B cell (primary cell): ENCODE measurements around the gene SMURF1. TPM values are rescaled to one million over a fixed set of nuclear protein-coding genes. Genes with fewer than 3 reads are reported as not detected.

Source experiments
- ATAC-seq: fragments of 200-7000 bp; cut with Tn5 transposase; one replicate; pipeline ENCODE4 v1.10.0; 2021; ENCODE audit warnings: low read depth, mild to moderate bottlenecking, moderate number of reproducible peaks, moderate library complexity
- CTCF ChIA-PET: fragments of 350-600 bp; sonication (Branson Sonifier 250); formaldehyde crosslinking; loops from one replicate; lab custom pipeline; 2021; ENCODE audit warnings: antibody characterized with exemption, inconsistent platforms; lab: Charles Lee
- POLR2A ChIA-PET: fragments of 350-600 bp; sonication (Branson Sonifier 250); formaldehyde crosslinking; loops from one replicate; lab custom pipeline; 2021; ENCODE audit warnings: antibody characterized with exemption; lab: Charles Lee
- DNase-seq: peaks from one replicate; pipeline ENCODE4 v3.0.0; 2013
- H2AFZ ChIP-seq: 2 replicates; pipeline ENCODE4 v1.6.1; 2012; ENCODE audit warnings: mild to moderate bottlenecking, low read depth, low read length; ENCODE audit not compliant: insufficient read depth, poor library complexity, severe bottlenecking
- H3K27ac ChIP-seq, 2 donors: 1 replicate in 1 of 2; 2 replicates in 1 of 2; pipeline ENCODE4 v1.5.1; 2012 to 2013; ENCODE audit warnings: low read length in 2 of 2, mild to moderate bottlenecking in 2 of 2, moderate library complexity in 1 of 2
- H3K27me3 ChIP-seq, 4 experiments: fragments of 200-600 bp in 1 of 4; sonication (generic) in 1 of 4; replicated peaks in 1 of 4; 1 replicate in 2 of 4; 2 replicates in 2 of 4; pipeline versions ENCODE4 v1.6.1 to v1.7.0; 2013 to 2016; ENCODE audit warnings: low read length in 3 of 4, mild to moderate bottlenecking in 2 of 4, mixed read lengths in 1 of 4, moderate library complexity in 1 of 4; ENCODE audit not compliant: insufficient read depth in 4 of 4, control insufficient read depth in 3 of 4; ENCODE audit errors: control extremely low read depth in 1 of 4
- H3K36me3 ChIP-seq, 2 experiments: replicated peaks in 1 of 2; 1 replicate in 1 of 2; 2 replicates in 1 of 2; pipeline versions ENCODE4 v1.6.1 to v1.7.1; 2013; ENCODE audit warnings: low read length in 1 of 2; ENCODE audit not compliant: insufficient read depth in 2 of 2, control insufficient read depth in 1 of 2; ENCODE audit errors: control extremely low read depth in 1 of 2, extremely low read depth in 1 of 2
- H3K4me1 ChIP-seq, 2 donors: fragments of 200-600 bp in 1 of 2; sonication (generic) in 1 of 2; 1 replicate in 1 of 2; 2 replicates in 1 of 2; pipeline versions ENCODE4 v1.5.1 to v1.6.1; 2013 to 2017; ENCODE audit warnings: low read length in 2 of 2; ENCODE audit not compliant: control insufficient read depth in 2 of 2, insufficient read depth in 2 of 2
- H3K4me2 ChIP-seq: replicated peaks from 2 replicates; pipeline ENCODE3; 2012; ENCODE audit warnings: mild to moderate bottlenecking, low read depth, low read length; ENCODE audit not compliant: poor library complexity, severe bottlenecking
- H3K4me3 ChIP-seq, 5 experiments: fragments of 200-600 bp in 1 of 5; sonication (generic) in 1 of 5; 1 replicate in 3 of 5; 2 replicates in 2 of 5; pipeline versions ENCODE4 v1.5.1 to v1.7.0; 2011 to 2016; ENCODE audit warnings: low read length in 4 of 5, mild to moderate bottlenecking in 4 of 5, low read depth in 2 of 5, control low read depth in 1 of 5, moderate library complexity in 1 of 5; ENCODE audit not compliant: insufficient read depth in 1 of 5; ENCODE audit errors: control extremely low read depth in 1 of 5, extremely low read depth in 1 of 5
- H3K79me2 ChIP-seq: fragments of 200-600 bp; sonication (generic); one replicate; pipeline ENCODE4 v1.6.0; 2016; ENCODE audit warnings: low read length; ENCODE audit not compliant: control insufficient read depth, insufficient read depth
- H3K9ac ChIP-seq: fragments of 200-600 bp; sonication (generic); 2 replicates; pipeline ENCODE4 v1.6.1; 2017; ENCODE audit warnings: mild to moderate bottlenecking, low read length, moderate library complexity
- H3K9me3 ChIP-seq, 3 donors: one replicate each; pipeline versions ENCODE4 v1.6.1 to v1.7.1; 2013; ENCODE audit warnings: low read length in 2 of 3; ENCODE audit not compliant: control insufficient read depth in 2 of 3, insufficient read depth in 1 of 3; ENCODE audit errors: control extremely low read depth in 1 of 3
- H4K20me1 ChIP-seq: 2 replicates; pipeline ENCODE4 v1.6.0; 2012; ENCODE audit warnings: mild to moderate bottlenecking, low read length; ENCODE audit not compliant: insufficient read depth, control insufficient read depth, poor library complexity, severe bottlenecking
- H3K27ac Mint-ChIP-seq: one replicate; pipeline ENCODE4 v1.8.0; 2021; ENCODE audit warnings: mixed read lengths
- H3K27me3 Mint-ChIP-seq: one replicate; pipeline ENCODE4 v1.8.0; 2021; ENCODE audit warnings: mixed read lengths
- H3K4me1 Mint-ChIP-seq: one replicate; pipeline ENCODE4 v1.8.0; 2021; ENCODE audit warnings: mixed read lengths
- H3K4me3 Mint-ChIP-seq: one replicate; pipeline ENCODE4 v1.8.0; 2021; ENCODE audit warnings: mixed read lengths
- H3K9me3 Mint-ChIP-seq: one replicate; pipeline ENCODE4 v1.8.0; 2022; ENCODE audit warnings: mixed read lengths; ENCODE audit not compliant: insufficient read depth
- CTCF ChIP-seq: fragments of 200-600 bp; IDR thresholded peaks from one replicate; pipeline ENCODE4 v1.8.0; 2022; ENCODE audit warnings: antibody characterized with exemption, mild to moderate bottlenecking
- EZH2 ChIP-seq: IDR thresholded peaks from 2 replicates; pipeline ENCODE4 v1.6.1; 2012; ENCODE audit warnings: borderline replicate concordance, low read depth, mild to moderate bottlenecking, moderate library complexity, low read length; ENCODE audit not compliant: insufficient read depth, poor library complexity, severe bottlenecking
- WGBS: methylation state at CpG from one replicate; pipeline ENCODE4 v1.1.5; 2013; ENCODE audit warnings: missing lambda C conversion rate; ENCODE audit not compliant: insufficient coverage; 5-methylcytosine and 5-hydroxymethylcytosine counted together
- intact Hi-C: fragments of 100-400 bp; cut with micrococcal nuclease; formaldehyde crosslinking; loops from one replicate; pipeline ENCODE4 v1.10.0; 2022
- polyA plus RNA-seq: library from polyadenylated mRNA; depleted of rRNA; stranded (reverse); fragments of >200 nt; gene quantifications from 2 replicates; pipeline ENCODE4 v1.2.3, GENCODE V29; 2012
- total RNA-seq, 2 donors: library from RNA; stranded (reverse); fragments of 120-200 nt in 1 of 2; gene quantifications; 1 replicate in 1 of 2; 2 replicates in 1 of 2; pipeline versions ENCODE4 v1.2.3 to v1.2.4, GENCODE V29; 2013 to 2022

Gene SMURF1
- total and polyA plus RNA-seq, 2 donors (not counting 1 experiment from before 2014, with no cell fraction given), result 7.5 to 28.6 TPM

DNA sequence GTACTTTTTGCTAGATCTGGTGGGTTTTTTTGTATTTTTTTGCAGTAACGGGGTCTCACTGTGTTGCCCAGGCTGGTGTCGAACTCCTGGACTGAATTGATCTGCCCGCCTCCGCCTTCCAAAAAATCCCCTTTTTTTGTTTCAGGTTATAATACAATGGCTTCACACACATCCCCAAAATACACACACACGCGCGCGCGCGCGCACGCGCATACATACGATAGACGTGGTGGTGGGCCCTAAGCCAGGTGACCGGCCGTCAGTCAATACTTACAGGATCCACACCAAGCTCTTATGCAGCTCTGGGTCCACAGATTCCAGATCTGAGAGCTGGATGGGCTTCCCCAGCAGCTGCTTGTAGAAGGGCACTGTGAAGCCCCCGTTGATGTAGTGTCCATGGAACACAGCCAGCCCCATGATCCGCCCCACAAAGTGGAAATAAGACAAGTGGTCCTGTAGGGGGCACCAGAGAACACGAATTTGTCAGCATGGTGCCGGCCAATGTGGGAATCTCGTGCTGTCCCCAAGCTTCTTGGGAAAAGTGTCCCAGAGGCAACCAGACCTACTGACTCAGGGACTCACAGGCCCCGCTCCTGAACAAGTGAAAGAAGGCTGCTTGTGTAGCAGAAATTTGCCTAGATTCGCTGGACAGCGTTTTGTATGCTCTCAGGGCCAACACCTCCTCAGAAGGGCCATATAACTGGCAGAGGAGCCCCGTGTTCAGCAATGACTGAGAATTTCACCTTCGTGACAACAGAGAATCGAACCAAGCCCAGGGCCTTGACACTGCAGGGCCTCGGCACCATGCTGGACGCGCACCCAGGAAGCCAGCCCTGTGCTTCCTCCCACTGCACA lies 103.6 kb downstream of the SMURF1 start:
- no peaks in the 10 kb centered on the region for H3K27me3 ChIP-seq
- CTCF ChIA-PET, result interaction anchor here (0.6 to 10.2 kb wide), 5 partner anchors 256 to 407 kb away, joined by 3 to 113 read pairs (median 3); partner anchors contain the start of gene ARPC1A
- peak; percentile 53 for ATAC-seq
- 82% methylated on average over 28 of the region's 31 CpGs for WGBS
- H3K4me1 ChIP-seq, result no peaks in the 10 kb centered on the region
- no peaks in the 10 kb centered on the region for H3K9me3 ChIP-seq
- H3K27ac Mint-ChIP-seq, result no peak overlapping the region
- intact Hi-C loops, result no loop called here
- no peak overlapping the region for H3K4me3 ChIP-seq
- no peaks in the 10 kb centered on the region for H3K27me3 Mint-ChIP-seq
- POLR2A ChIA-PET, result interaction anchor here (0.6 kb wide), 1 partner anchor 81 kb away, joined by 6 read pairs; no protein-coding TSS in a partner anchor
- TF ChIP-seq EZH2 (no peak), CTCF (peak; percentile 73)
- H3K4me2 ChIP-seq, result no peak overlapping the region
- H3K36me3 ChIP-seq, result peaks cover 19 to 71% of the 10 kb centered on the region in 2 experiments
- no peak overlapping the region for H3K27ac ChIP-seq
- no peaks in the 10 kb centered on the region for H4K20me1 ChIP-seq
- peak; percentile 74 for DNase-seq
- H3K79me2 ChIP-seq, result peaks cover 4% of the 10 kb centered on the region
- no peaks in the 10 kb centered on the region for H3K4me1 Mint-ChIP-seq
- no peak overlapping the region for H3K4me3 Mint-ChIP-seq
- no peak overlapping the region for H3K9ac ChIP-seq
- no peaks in the 10 kb centered on the region for H3K9me3 Mint-ChIP-seq
- H2AFZ ChIP-seq, result no peak overlapping the region

DNA sequence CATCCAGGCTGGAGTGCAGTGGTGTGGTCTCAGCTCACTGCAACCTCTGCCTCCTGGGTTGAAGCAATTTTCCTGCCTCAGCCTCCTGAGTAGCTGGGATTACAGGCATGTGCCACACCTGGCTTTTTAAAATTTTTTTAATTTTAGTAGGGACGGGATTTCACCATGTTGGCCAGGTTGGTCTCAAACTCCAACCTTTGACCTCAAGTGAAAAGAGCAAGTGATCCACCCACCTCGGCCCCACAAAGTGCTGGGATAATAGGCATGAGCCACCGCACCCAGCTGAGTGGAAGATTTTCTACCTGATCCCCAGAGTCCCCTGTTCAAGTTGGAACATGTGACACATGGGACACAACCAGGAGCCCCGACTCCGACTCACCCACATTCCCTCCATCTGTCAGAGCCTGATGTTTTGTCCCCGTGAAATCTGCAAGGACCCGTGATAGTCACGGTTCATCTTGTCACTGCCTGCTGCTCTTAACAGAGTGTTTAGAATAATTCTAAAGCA lies 104.5 kb downstream of the SMURF1 start:
- no peak overlapping the region for H3K4me3 Mint-ChIP-seq
- Histone ChIP-seq H3K4me2 (no peak overlapping the region), H4K20me1 (no peaks in the 10 kb centered on the region), H3K9ac (no peak overlapping the region), H2AFZ (no peak overlapping the region), H3K9me3 (no peaks in the 10 kb centered on the region), H3K27ac (no peak overlapping the region), H3K4me1 (no peaks in the 10 kb centered on the region), H3K4me3 (no peak overlapping the region), H3K27me3 (no peaks in the 10 kb centered on the region), H3K36me3 (peaks cover 18 to 75% of the 10 kb centered on the region in 2 experiments), H3K79me2 (peaks cover 4% of the 10 kb centered on the region)
- H3K27me3 Mint-ChIP-seq, result no peaks in the 10 kb centered on the region
- H3K4me1 Mint-ChIP-seq, result no peaks in the 10 kb centered on the region
- ChIA-PET POLR2A (interaction anchor here (0.6 to 0.7 kb wide), 2 partner anchors 22 to 289 kb away, joined by 3 to 5 read pairs; no protein-coding TSS in a partner anchor), CTCF (interaction anchor here (1.1 to 10.2 kb wide), 2 partner anchors 273 to 296 kb away, joined by 4 to 113 read pairs; no protein-coding TSS in a partner anchor)
- no peaks in the 10 kb centered on the region for H3K9me3 Mint-ChIP-seq
- TF ChIP-seq CTCF (no peak), EZH2 (no peak)
- WGBS, result 100% methylated on average over 7 of the region's 8 CpGs
- intact Hi-C loops, result no loop called here
- no peak overlapping the region for H3K27ac Mint-ChIP-seq
- DNase-seq (no peak), ATAC-seq (no peak)
